ENCODE data around the gene KIF3C. TPM values are rescaled to one million over a fixed set of nuclear protein-coding genes. Genes with fewer than 3 reads are reported as not detected.

KIF3C gene
- polyA plus RNA-seq, 2 of the 4 experiments (the other 2 are of a cell fraction), result 17.1 to 77.4 TPM

DNA sequence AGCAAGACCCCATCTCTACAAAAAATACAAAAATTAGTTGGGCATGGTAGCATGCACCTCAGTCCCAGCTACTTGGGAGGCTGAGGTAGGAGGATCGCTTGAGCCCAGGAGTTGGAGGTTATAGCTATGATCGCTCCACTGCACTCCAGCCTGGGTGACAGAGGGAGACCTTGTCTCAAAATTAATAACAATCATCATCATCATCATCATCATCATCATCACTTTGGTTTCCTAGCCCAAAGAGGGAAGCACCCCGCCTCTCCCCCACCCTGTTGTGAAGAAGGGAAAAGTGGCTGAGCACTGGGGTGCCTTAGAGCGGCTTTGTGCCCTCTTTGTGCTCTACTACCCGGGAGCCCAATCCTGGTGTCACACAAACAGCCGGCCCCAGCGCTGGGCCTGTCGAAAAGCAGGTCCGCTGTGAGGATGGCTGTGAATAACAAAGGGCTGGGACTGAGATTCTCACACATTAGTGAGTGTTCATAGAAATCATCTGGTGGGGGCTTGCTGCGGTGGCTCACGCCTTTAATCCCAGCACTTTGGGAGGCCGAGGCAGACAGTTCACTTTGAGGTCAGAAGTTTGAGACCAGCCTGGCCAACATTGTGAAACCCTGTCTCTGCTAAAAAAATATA lies 61.4 kb downstream of the KIF3C start:
- no peak for ATAC-seq

DNA sequence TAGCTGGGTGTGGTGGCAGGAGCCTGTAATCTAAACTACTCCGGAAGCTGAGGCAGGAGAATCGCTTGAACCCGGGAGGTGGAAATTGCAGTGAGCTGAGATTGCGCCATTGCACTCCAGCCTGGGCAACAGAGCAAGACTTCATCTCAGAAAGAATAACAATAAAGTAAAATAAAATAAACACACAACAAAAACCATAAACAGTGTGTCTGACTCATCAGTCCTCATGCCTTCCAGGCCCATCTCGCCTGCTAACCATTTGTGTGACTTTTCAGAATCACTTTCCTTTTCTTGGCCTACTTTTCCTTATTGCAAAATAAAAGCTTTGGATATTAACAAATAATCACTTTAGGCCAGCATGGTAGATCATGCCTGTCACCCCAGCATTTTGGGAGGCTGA lies 62.0 kb downstream of the KIF3C start:
- H3K27ac ChIP-seq, result no peak overlapping the region
- WGBS (ENCODE audit: missing lambda C conversion rate), result 84% methylated on average over 5 of the region's 5 CpGs
- no peak for DNase-seq (ENCODE audit: low read depth in 1 of 2, low spot score in 1 of 2)
- H3K4me1 ChIP-seq, result no peaks in the 10 kb centered on the region
- no peak overlapping the region for H3K4me3 ChIP-seq
- no peak for FAIRE-seq
- no peak overlapping the region for H3K4me2 ChIP-seq
- ATAC-seq, result no peak
- no peak for TF ChIP-seq RCOR1 (IDR thresholded peaks at IDR 0.05; ENCODE audit: low read depth, low read length)
- TF ChIP-seq CEBPB (IDR thresholded peaks at IDR 0.05), result peak in 1 of 2 experiments; percentile 33; a peak in 1 of 4 replicates
- ChIA-PET CTCF (interaction anchor here (1.2 to 1.3 kb wide), 2 partner anchors 30 to 66 kb away, joined by 3 to 9 read pairs; no protein-coding TSS in a partner anchor), POLR2A (no interaction called here)
- no peaks in the 10 kb centered on the region for H3K9me3 ChIP-seq

More for the DNA sequence above, 61.4 kb downstream of the KIF3C start:
- no peak for TF ChIP-seq MAZ (IDR thresholded peaks at IDR 0.05; ENCODE audit: borderline replicate concordance, low read depth, low read length)
- TF ChIP-seq RARB (CRISPR knock-in tag; IDR thresholded peaks at IDR 0.05), result no peak
- no peak for TF ChIP-seq POLR2AphosphoS2 (conservative IDR thresholded peaks at IDR 0.05; ENCODE audit: low read length)
- TF ChIP-seq, protein P1, sequence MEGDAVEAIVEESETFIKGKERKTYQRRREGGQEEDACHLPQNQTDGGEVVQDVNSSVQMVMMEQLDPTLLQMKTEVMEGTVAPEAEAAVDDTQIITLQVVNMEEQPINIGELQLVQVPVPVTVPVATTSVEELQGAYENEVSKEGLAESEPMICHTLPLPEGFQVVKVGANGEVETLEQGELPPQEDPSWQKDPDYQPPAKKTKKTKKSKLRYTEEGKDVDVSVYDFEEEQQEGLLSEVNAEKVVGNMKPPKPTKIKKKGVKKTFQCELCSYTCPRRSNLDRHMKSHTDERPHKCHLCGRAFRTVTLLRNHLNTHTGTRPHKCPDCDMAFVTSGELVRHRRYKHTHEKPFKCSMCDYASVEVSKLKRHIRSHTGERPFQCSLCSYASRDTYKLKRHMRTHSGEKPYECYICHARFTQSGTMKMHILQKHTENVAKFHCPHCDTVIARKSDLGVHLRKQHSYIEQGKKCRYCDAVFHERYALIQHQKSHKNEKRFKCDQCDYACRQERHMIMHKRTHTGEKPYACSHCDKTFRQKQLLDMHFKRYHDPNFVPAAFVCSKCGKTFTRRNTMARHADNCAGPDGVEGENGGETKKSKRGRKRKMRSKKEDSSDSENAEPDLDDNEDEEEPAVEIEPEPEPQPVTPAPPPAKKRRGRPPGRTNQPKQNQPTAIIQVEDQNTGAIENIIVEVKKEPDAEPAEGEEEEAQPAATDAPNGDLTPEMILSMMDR (IDR thresholded peaks at IDR 0.05), result no peak
- TF ChIP-seq PHF8 (IDR thresholded peaks at IDR 0.05; ENCODE audit: borderline replicate concordance, low read depth), result no peak
- TF ChIP-seq JUNB (IDR thresholded peaks at IDR 0.05), result no peak
- TF ChIP-seq, protein P2, sequence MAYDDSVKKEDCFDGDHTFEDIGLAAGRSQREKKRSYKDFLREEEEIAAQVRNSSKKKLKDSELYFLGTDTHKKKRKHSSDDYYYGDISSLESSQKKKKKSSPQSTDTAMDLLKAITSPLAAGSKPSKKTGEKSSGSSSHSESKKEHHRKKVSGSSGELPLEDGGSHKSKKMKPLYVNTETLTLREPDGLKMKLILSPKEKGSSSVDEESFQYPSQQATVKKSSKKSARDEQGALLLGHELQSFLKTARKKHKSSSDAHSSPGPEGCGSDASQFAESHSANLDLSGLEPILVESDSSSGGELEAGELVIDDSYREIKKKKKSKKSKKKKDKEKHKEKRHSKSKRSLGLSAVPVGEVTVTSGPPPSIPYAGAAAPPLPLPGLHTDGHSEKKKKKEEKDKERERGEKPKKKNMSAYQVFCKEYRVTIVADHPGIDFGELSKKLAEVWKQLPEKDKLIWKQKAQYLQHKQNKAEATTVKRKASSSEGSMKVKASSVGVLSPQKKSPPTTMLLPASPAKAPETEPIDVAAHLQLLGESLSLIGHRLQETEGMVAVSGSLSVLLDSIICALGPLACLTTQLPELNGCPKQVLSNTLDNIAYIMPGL (CRISPR knock-in tag; IDR thresholded peaks at IDR 0.05; ENCODE audit: borderline replicate concordance), result no peak
- TF ChIP-seq FOXS1 (CRISPR knock-in tag; IDR thresholded peaks at IDR 0.05), result no peak
- no peak for TF ChIP-seq SMC3 (IDR thresholded peaks at IDR 0.05)
- TF ChIP-seq TP53 (CRISPR knock-in tag; IDR thresholded peaks at IDR 0.05), result no peak
- no peak for TF ChIP-seq MAFK (IDR thresholded peaks at IDR 0.05; ENCODE audit: partially characterized antibody)
- no peak for TF ChIP-seq HEYL (CRISPR knock-in tag; IDR thresholded peaks at IDR 0.05)
- TF ChIP-seq, protein P3, sequence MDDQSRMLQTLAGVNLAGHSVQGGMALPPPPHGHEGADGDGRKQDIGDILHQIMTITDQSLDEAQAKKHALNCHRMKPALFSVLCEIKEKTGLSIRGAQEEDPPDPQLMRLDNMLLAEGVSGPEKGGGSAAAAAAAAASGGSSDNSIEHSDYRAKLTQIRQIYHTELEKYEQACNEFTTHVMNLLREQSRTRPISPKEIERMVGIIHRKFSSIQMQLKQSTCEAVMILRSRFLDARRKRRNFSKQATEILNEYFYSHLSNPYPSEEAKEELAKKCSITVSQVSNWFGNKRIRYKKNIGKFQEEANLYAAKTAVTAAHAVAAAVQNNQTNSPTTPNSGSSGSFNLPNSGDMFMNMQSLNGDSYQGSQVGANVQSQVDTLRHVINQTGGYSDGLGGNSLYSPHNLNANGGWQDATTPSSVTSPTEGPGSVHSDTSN (IDR thresholded peaks at IDR 0.05), result no peak
- TF ChIP-seq SREBF2 (IDR thresholded peaks at IDR 0.05), result no peak
- no peak for TF ChIP-seq RFX5 (IDR thresholded peaks at IDR 0.05)
- TF ChIP-seq HOXB13 (CRISPR knock-in tag; IDR thresholded peaks at IDR 0.05; ENCODE audit: low read depth), result no peak
- TF ChIP-seq CHD4 (IDR thresholded peaks at IDR 0.05; ENCODE audit: borderline replicate concordance), result no peak
- ChIA-PET CTCF (interaction anchor here (1.2 to 1.3 kb wide), 3 partner anchors 30 to 264 kb away, joined by 3 to 9 read pairs (median 3); no protein-coding TSS in a partner anchor), POLR2A (no interaction called here)
- Histone ChIP-seq H3K4me3 (no peak overlapping the region), H3K27ac (no peak overlapping the region), H3K4me1 (no peaks in the 10 kb centered on the region), H3K4me2 (no peak overlapping the region), H3K9me3 (no peaks in the 10 kb centered on the region)
- 83% methylated on average over 12 of the region's 12 CpGs for WGBS (ENCODE audit: missing lambda C conversion rate)
- DNase-seq (ENCODE audit: low read depth in 1 of 2, low spot score in 1 of 2) (no peak), FAIRE-seq (no peak)

All from A549 (cell line).